Activated naive CD4-positive, alpha-beta T cell treated with anti-CD3 and anti-CD28 coated beads, Interleukin-2, amount 10 ng/mL, durations not matched to agents 7 days and 5 days (primary cell): ENCODE results near the gene CDKN1B.
"Not testable (repeated sequence)": the region's sequence is repeated elsewhere in the genome, so short reads cannot be mapped to it uniquely, and the experiment has no call there.

Source experiments
- CTCF ChIA-PET: fragments of 350-600 bp; sonication (Branson Sonifier 250); formaldehyde crosslinking; loops from one replicate; lab custom pipeline; 2021; ENCODE audit warnings: antibody characterized with exemption; lab: Charles Lee
- DNase-seq: peaks from one replicate; pipeline ENCODE4 v3.0.0-alpha.2; 2020
- H3K27ac Mint-ChIP-seq: one replicate; pipeline ENCODE4 v1.8.0; 2021; ENCODE audit warnings: mild to moderate bottlenecking, moderate library complexity, mixed read lengths
- H3K27me3 Mint-ChIP-seq: one replicate; pipeline ENCODE4 v1.8.0; 2021; ENCODE audit warnings: mild to moderate bottlenecking, mixed read lengths
- H3K36me3 Mint-ChIP-seq: one replicate; pipeline ENCODE4 v1.8.0; 2021; ENCODE audit warnings: mixed read lengths
- H3K4me1 Mint-ChIP-seq: one replicate; pipeline ENCODE4 v1.8.0; 2021; ENCODE audit warnings: mixed read lengths
- H3K4me3 Mint-ChIP-seq: one replicate; pipeline ENCODE4 v1.8.0; 2021; ENCODE audit warnings: mild to moderate bottlenecking, moderate library complexity, mixed read lengths
- H3K9me3 Mint-ChIP-seq: one replicate; pipeline ENCODE4 v1.8.0; 2021; ENCODE audit warnings: mixed read lengths

CDKN1B gene

DNA sequence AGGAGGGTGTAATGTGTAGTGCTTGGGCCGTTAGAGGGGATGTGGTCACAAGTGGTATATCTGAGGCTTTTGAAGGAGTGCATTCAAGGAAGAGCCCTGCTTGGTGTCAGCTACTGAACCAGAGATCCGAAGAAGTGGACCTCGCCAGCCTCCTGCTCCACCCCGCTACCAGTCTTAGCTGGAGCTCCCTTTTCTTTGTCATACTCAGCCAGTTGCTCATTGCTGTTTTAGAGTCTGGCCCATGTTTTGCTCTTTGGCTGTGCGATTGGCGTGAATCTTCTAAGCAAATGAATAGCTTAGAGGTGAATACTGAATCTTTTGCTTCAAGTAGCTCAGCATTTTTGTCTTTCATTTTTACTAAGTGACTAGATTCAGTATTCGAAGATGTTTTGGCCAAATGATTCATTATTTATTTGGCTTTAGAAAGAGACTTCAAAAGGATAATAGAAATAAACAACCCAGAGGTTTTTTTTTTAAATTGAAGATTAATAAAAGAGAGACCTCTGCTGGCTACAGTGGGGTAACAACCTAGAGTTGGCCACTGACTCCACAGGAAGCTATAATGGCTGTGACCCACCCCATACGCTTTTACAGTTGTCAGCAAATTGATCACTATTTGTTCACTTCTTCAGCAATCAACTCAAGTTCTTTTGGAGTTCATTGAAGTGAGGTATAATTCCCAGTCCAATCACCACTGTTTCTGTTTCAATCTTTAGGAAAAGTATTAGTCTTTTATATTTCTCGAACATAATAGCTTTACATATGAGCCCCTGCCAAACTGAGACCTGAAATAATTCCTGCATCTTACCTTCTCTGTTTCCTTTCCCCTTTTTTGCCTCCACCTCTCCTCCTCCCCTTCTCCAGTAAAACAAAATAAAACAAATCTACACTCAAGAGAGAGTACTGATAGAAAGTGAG is 19.9 kb downstream of the CDKN1B start:
- no peaks in the 10 kb centered on the region for H3K27me3 Mint-ChIP-seq
- no peaks in the 10 kb centered on the region for H3K9me3 Mint-ChIP-seq
- peak overlapping the region; percentile 97 for H3K27ac Mint-ChIP-seq
- H3K36me3 Mint-ChIP-seq, result peaks cover 50% of the 10 kb centered on the region
- CTCF ChIA-PET, result interaction anchor here (0.5 to 3.0 kb wide), 35 partner anchors 9 to 403 kb away, joined by 3 to 25 read pairs (median 4); partner anchors contain the start of gene DUSP16
- H3K4me3 Mint-ChIP-seq, result peak overlapping the region; percentile 64
- peak; percentile 72 for DNase-seq
- peaks cover 73% of the 10 kb centered on the region for H3K4me1 Mint-ChIP-seq

DNA sequence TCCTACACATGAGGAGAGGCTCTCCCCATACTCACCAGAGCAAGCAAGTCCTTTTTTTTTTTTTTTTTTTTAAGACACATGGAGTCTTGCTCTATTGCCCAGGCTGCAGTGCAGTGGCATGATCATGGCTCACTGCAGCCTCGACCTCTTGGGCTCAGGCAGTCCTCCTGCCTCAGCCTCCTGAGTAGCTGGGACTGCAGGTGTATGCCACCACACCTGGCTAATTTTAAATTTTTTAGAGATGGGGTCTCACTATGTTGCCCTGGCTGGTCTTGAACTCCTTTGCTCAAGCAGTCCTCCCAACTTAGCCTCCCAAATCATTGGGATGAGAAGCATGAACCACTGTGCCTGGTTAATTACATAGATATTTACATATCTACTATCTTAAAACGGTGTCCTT is 21.0 kb downstream of the CDKN1B start:
- CTCF ChIA-PET, result interaction anchor here (0.8 to 3.0 kb wide), 9 partner anchors 11 to 377 kb away, joined by 3 to 17 read pairs (median 8); partner anchors contain the start of gene DUSP16
- peaks cover 72% of the 10 kb centered on the region for H3K4me1 Mint-ChIP-seq
- DNase-seq, H3K27ac Mint-ChIP-seq, H3K9me3 Mint-ChIP-seq, H3K27me3 Mint-ChIP-seq, H3K4me3 Mint-ChIP-seq: not testable (repeated sequence)
- peaks cover 52% of the 10 kb centered on the region for H3K36me3 Mint-ChIP-seq

DNA sequence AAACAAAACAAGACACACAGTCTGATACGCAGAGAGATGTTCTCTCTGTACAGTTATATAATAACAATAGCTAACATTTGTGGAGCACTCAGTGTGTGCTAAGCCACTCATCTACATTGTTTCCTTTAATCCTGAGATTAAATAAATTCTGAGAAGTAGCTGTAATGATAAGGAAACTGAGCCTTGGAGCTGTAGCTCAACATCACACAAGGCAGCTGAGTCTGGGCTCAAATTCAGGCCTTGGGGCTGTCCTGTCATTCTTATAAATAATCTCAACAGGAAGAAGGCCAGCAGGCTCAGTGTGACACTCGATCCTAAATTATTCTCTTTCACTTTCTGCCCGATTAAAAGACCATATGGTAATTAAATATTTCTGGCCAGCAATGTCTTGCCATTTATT is 24.5 kb downstream of the CDKN1B start:
- H3K27ac Mint-ChIP-seq, result peak overlapping the region; percentile 7
- CTCF ChIA-PET, result interaction anchor here (0.9 kb wide), 1 partner anchor 46 kb away, joined by 3 read pairs; no protein-coding TSS in a partner anchor
- peaks cover 58% of the 10 kb centered on the region for H3K36me3 Mint-ChIP-seq
- H3K4me3 Mint-ChIP-seq, result no peak overlapping the region
- DNase-seq, result no peak
- no peaks in the 10 kb centered on the region for H3K27me3 Mint-ChIP-seq
- H3K9me3 Mint-ChIP-seq, result no peaks in the 10 kb centered on the region
- peaks cover 42% of the 10 kb centered on the region for H3K4me1 Mint-ChIP-seq

DNA sequence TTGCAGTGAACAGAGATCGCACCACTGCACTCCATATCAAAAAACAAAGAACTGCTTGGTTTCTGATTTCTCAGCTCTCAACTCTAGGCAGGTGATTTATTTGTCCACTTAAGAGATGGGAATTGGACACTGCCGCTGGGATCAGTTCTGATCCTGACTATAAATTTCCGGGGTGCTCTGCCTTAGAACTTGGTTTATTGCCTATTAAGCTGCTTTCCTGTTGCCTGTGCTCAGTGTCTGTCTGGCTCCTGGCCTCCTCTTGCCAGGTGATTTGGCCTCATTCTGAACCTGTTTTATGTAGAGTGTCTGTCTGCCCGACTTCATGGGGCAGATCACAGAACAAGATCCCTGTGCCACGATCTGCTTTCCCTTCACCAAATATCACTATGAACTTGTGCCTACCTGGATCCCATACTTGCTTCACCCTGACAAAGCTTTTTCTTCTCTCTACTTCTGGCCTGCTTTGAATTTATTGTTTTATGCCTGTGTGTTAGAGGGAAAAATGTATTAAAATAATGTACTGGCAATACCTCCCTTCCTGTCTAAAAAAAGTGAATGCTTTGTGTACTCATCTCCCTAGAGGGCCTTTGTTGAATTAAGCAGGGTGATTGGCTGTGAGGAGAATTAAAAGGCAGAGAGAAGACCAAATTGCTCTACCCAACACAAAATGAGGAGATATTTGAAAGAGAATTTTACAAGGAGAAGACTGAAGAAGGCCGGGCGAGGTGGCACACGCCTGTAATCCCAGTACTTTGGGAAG is 27.6 kb downstream of the CDKN1B start:
- DNase-seq, result no peak
- no peak overlapping the region for H3K27ac Mint-ChIP-seq
- CTCF ChIA-PET, result interaction anchor here (2.1 kb wide), 1 partner anchor 8 kb away, joined by 11 read pairs; no protein-coding TSS in a partner anchor
- peaks cover 69% of the 10 kb centered on the region for H3K36me3 Mint-ChIP-seq
- no peaks in the 10 kb centered on the region for H3K9me3 Mint-ChIP-seq
- no peak overlapping the region for H3K4me3 Mint-ChIP-seq
- H3K27me3 Mint-ChIP-seq, result no peaks in the 10 kb centered on the region
- peaks cover 33% of the 10 kb centered on the region for H3K4me1 Mint-ChIP-seq

DNA sequence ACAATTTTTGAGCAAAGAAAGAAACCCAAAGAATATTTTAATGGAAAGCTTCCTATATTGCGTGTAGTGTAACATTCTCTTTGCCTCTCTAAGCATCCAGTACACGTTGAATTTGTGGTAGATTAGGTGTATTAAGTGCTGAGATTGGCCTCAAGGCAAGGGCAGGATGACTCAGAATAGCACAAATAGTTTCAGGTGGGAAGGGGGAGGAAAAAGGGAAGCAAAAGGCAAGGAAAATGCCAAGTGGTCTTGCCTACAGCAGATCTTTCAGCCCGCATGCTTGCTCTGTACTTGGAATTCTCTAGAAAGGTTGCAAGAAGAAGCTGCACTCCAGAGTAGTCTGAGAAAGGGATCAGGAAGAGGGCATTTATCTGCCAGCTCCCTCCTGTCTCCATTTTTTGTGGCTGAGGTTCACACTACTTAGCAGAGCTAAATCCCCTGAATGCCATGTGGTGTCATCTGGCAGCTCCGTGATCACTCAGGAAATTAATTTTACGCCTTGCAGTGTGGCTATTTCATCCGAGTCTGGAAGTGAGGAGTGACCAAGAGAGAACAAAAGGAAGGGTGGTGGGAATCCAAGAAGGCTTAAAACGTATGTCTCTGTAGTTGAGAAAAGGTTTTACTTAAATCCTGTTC is 28.5 kb downstream of the CDKN1B start:
- Mint-ChIP-seq H3K4me1 (peaks cover 32% of the 10 kb centered on the region), H3K27ac (no peak overlapping the region), H3K36me3 (peaks cover 69% of the 10 kb centered on the region), H3K27me3 (no peaks in the 10 kb centered on the region), H3K9me3 (no peaks in the 10 kb centered on the region), H3K4me3 (no peak overlapping the region)
- CTCF ChIA-PET, result interaction anchor here (2.1 kb wide), 1 partner anchor 9 kb away, joined by 11 read pairs; no protein-coding TSS in a partner anchor
- DNase-seq, result no peak

DNA sequence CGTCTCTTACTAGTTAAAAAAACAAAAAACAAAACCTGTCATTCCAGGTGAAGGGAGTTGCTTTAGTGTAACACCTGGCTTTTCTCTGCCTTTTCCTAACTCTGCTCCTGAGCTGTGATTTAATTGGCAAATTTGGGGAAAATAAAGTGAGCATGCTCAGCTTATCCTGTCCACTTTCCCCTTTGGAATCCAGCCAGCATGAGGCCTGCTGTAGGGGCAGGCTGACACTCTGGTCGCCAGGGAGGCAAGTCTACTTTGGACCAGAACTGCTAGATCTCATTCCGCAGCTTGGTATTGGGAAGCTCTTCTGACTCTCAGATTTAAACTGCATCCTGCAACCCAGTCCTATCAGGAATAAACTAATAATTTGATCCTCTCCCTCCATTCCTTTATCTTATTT is 30.1 kb downstream of the CDKN1B start:
- Mint-ChIP-seq H3K27ac (no peak overlapping the region), H3K9me3 (no peaks in the 10 kb centered on the region), H3K36me3 (peaks cover 74% of the 10 kb centered on the region), H3K4me3 (no peak overlapping the region), H3K27me3 (no peaks in the 10 kb centered on the region), H3K4me1 (peaks cover 19% of the 10 kb centered on the region)
- DNase-seq, result no peak
- CTCF ChIA-PET, result no interaction called here

DNA sequence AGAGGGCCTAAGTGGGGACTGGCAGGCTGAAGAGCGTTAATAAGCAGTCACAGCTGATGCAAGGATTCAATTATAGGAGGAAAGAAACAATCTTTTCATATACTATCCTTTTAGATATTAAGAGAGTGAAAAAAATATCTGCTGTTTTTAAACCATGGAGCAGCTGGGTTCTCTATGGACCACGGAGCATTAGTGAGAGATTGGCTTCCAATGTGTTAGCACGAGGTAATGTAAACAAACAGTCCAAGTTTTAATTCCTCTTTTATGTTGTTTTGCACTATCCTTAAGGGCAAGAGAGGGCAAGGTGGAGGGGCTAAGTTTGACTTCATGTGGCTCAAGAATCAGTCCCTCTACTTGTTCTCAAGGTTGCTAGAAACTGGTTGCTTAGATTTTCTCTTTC is 30.9 kb downstream of the CDKN1B start:
- Mint-ChIP-seq H3K4me1 (peaks cover 16% of the 10 kb centered on the region), H3K36me3 (peaks cover 78% of the 10 kb centered on the region), H3K27ac (no peak overlapping the region), H3K4me3 (no peak overlapping the region), H3K9me3 (no peaks in the 10 kb centered on the region), H3K27me3 (no peaks in the 10 kb centered on the region)
- CTCF ChIA-PET, result no interaction called here
- DNase-seq, result no peak

DNA sequence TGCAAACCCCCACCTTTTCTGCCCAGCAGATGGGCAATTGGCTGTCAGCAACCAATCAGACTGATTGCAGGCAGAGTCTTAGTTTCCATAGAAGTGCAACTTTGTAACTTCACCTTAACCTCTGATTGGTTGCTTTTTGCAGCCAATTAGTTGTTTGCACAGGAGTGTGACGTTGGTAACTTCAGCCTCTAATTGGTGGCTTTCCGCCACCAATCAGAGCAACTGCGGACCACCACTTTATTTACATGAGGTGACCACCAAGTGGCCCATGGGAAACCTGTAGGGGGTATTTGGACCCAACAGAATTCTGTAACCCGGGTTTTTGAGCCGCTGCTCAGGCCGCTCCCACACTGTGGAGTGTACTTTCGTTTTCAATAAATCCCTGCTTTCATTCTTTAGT is 32.3 kb downstream of the CDKN1B start:
- H3K27ac Mint-ChIP-seq, result no peak overlapping the region
- H3K36me3 Mint-ChIP-seq, result peaks cover 71% of the 10 kb centered on the region
- no peak overlapping the region for H3K4me3 Mint-ChIP-seq
- no peaks in the 10 kb centered on the region for H3K9me3 Mint-ChIP-seq
- no peak for DNase-seq
- peaks cover 15% of the 10 kb centered on the region for H3K4me1 Mint-ChIP-seq
- H3K27me3 Mint-ChIP-seq, result no peaks in the 10 kb centered on the region
- CTCF ChIA-PET, result no interaction called here

DNA sequence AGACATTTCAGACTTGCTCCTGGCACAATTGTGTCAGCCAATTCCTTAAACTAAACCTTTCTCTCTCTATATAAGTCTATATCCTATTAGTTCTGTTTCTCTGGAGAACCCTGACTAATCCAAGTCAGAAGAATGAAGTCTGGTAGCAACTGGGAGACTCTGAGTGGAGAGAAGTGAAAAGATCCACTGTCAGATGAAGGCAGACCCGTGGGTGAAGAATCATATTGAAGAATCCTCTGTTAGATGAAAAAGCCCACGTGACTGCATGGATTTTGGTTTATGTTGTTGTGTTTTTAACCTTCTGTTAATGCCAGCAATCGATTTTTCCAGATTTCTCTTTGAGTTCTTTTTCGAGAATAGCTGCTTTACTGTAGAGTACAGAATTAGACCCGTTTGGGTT is 38.8 kb downstream of the CDKN1B start:
- no peak for DNase-seq
- no peak overlapping the region for H3K27ac Mint-ChIP-seq
- H3K4me3 Mint-ChIP-seq, result no peak overlapping the region
- CTCF ChIA-PET, result no interaction called here
- no peaks in the 10 kb centered on the region for H3K9me3 Mint-ChIP-seq
- H3K36me3 Mint-ChIP-seq, result peaks cover 44% of the 10 kb centered on the region
- H3K27me3 Mint-ChIP-seq, result no peaks in the 10 kb centered on the region
- no peaks in the 10 kb centered on the region for H3K4me1 Mint-ChIP-seq

DNA sequence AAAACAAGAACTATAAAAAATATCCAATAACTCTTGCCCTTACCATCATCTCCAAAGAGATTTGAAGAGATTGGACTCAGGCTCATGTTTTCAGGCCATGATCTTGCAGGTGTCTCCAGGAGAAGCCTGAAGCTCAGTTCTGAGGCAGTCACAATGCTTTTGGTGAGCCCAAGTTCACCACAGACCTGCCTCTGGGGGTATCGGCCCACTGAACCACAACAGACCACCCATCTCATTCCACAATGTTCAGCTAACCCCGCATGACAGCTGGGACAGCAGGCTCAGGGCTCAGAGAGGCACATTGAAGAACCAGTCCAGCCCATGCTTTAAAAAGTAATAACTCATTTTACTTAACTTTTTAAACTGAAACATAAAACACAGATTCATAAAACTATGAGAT is 40.0 kb downstream of the CDKN1B start:
- H3K9me3 Mint-ChIP-seq, result no peaks in the 10 kb centered on the region
- H3K36me3 Mint-ChIP-seq, result peaks cover 40% of the 10 kb centered on the region
- no peak for DNase-seq
- no peaks in the 10 kb centered on the region for H3K27me3 Mint-ChIP-seq
- no peak overlapping the region for H3K4me3 Mint-ChIP-seq
- no peaks in the 10 kb centered on the region for H3K4me1 Mint-ChIP-seq
- CTCF ChIA-PET, result no interaction called here
- no peak overlapping the region for H3K27ac Mint-ChIP-seq

DNA sequence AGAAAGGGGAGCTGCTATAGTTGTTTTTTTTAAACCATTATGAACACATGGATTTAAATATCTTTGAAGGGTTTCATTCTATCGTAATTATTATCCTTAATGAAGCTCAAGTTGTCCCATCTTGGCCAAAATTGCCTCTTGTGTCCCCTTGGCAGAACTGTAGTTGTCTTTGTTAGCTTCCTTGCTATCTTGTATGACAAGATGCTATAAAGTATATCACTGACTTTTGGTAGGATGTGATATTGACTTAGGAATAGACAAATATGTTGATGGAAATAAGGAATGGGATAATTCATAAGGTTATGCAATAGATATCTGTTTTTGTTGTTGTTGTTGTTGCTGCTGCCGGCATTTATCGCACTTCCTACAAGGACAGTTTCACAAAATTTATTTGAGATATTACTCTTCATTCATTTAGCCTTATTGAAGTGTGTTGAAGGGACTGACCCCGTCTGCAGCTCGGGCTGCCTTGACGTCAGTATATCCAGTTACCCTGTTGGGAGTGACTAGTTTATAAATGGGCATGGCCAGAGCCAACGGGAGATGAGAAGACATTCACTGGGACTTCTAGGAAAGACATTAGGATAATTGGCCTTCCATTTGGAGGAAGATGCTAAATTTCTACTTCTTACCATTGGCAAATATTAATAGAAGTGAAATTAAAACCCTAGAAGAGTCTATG is 42.2 kb downstream of the CDKN1B start:
- Mint-ChIP-seq H3K4me1 (no peaks in the 10 kb centered on the region), H3K27me3 (no peaks in the 10 kb centered on the region), H3K27ac (no peak overlapping the region), H3K9me3 (no peaks in the 10 kb centered on the region), H3K4me3 (no peak overlapping the region), H3K36me3 (peaks cover 36% of the 10 kb centered on the region)
- no peak for DNase-seq
- CTCF ChIA-PET, result interaction anchor here (0.8 kb wide), 1 partner anchor 71 kb away, joined by 4 read pairs; no protein-coding TSS in a partner anchor

DNA sequence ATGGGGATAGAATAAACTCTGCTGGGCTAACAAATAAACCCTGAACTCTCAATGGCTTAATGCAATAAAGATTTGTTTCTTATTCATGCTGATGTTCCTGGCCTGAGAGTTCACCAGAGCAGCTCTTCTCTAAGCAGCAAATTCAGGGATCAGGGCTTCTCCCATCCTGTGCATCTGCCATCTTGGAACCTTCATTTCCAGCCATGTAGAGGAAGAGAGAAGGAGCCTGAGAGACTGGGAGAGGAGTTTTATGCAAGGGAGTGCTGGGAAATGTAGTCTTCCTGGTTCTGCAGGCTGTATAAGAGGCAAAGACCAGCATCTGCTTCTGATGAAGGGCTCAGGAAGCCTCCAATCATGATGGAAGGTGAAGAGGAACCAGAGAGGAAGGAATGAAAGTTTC is 47.7 kb downstream of the CDKN1B start:
- Mint-ChIP-seq H3K27me3 (no peaks in the 10 kb centered on the region), H3K36me3 (peaks cover 35% of the 10 kb centered on the region), H3K4me1 (no peaks in the 10 kb centered on the region)

DNA sequence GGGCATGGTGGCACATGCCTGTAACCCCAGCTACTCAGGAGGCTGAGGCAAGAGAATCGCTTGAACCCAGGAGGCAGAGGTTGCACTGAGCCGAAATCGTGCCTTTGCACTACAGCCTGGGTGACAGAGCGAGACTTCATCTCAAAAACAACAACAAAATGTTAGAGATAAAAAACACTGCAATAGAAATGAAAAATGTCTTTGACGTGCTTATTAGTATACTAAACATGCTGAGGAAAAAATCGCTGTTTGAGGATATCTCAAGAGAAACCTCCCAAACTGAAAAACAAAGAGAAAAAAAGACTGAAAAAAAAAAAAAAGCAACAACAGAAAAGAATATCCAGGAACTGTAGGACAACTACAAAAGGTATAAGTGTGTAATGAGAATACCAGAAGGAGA is 53.1 kb downstream of the CDKN1B start:
- CTCF ChIA-PET, result no interaction called here
- peaks cover 22% of the 10 kb centered on the region for H3K36me3 Mint-ChIP-seq
- no peaks in the 10 kb centered on the region for H3K27me3 Mint-ChIP-seq
- H3K9me3 Mint-ChIP-seq, result peaks cover 6% of the 10 kb centered on the region
- no peaks in the 10 kb centered on the region for H3K4me1 Mint-ChIP-seq
- no peak overlapping the region for H3K27ac Mint-ChIP-seq
- no peak overlapping the region for H3K4me3 Mint-ChIP-seq
- DNase-seq, result no peak

More for the DNA sequence above, 47.7 kb downstream of the CDKN1B start:
- no peak for DNase-seq
- Mint-ChIP-seq H3K27ac (no peak overlapping the region), H3K4me3 (no peak overlapping the region), H3K9me3 (peaks cover 1% of the 10 kb centered on the region)
- CTCF ChIA-PET, result no interaction called here
